ENCODE results near the gene ENAH. TPM values are rescaled to one million over a fixed set of nuclear protein-coding genes. Genes with fewer than 3 reads are reported as not detected.

Gene ENAH
- polyA plus RNA-seq, 1 of the 3 experiments (the other 2 are of a cell fraction) = 48.9 TPM

- WGBS (ENCODE audit: low lambda C conversion rate) = 91% methylated on average over 1 of the region's 1 CpG
- no peak overlapping the region for H3K4me2 ChIP-seq
- H3K36me3 ChIP-seq (replicated peaks in 1 of 2; ENCODE audit: control insufficient read depth in 1 of 2, insufficient read depth in 2 of 2, low read length in 1 of 2) = no peaks in the 10 kb centered on the region
- H3K9ac ChIP-seq = no peak overlapping the region
- no peak overlapping the region for H3K4me3 ChIP-seq (ENCODE audit: low read depth in 2 of 2, low read length in 1 of 2)
- H3K27ac ChIP-seq (ENCODE audit: low read depth in 2 of 2, low read length in 1 of 2) = no peak overlapping the region
- H3F3A ChIP-seq (replicated peaks; ENCODE audit: insufficient read depth) = no peaks in the 10 kb centered on the region
- no peaks in the 10 kb centered on the region for H4K20me1 ChIP-seq (ENCODE audit: insufficient read depth)
- POLR2A ChIA-PET = no interaction called here
- TF ChIP-seq TEAD4 (IDR thresholded peaks at IDR 0.05; ENCODE audit: borderline replicate concordance, insufficient read depth) (no peak), ELF1 (IDR thresholded peaks at IDR 0.05) (no peak), RXRA (IDR thresholded peaks at IDR 0.05; ENCODE audit: borderline replicate concordance, low read depth) (no peak), EP300 (IDR thresholded peaks at IDR 0.05; ENCODE audit: borderline replicate concordance in 1 of 2, low read depth in 1 of 2, low read length in 1 of 2) (no peak), FOSL2 (IDR thresholded peaks at IDR 0.05; ENCODE audit: borderline replicate concordance, low read depth) (no peak), YY1 (IDR thresholded peaks at IDR 0.05; ENCODE audit: low read depth) (no peak), EZH2phosphoT487 (IDR thresholded peaks at IDR 0.05; ENCODE audit: borderline replicate concordance, low read depth) (no peak), GABPA (IDR thresholded peaks at IDR 0.05; ENCODE audit: low read depth) (no peak), TAF1 (IDR thresholded peaks at IDR 0.05; ENCODE audit: borderline replicate concordance, low read depth, low read length) (no peak), RFX5 (IDR thresholded peaks at IDR 0.05; ENCODE audit: low read length) (no peak), RCOR1 (IDR thresholded peaks at IDR 0.05; ENCODE audit: low read length) (no peak), IRF3 (IDR thresholded peaks at IDR 0.05; ENCODE audit: low read depth, low read length) (no peak), MXI1 (IDR thresholded peaks at IDR 0.05; ENCODE audit: low read depth, low read length) (no peak), MAX (IDR thresholded peaks at IDR 0.05; ENCODE audit: low read depth) (no peak), POLR2AphosphoS5 (IDR thresholded peaks at IDR 0.05; ENCODE audit: low read depth, low read length) (no peak)
- TF ChIP-seq, protein P1, sequence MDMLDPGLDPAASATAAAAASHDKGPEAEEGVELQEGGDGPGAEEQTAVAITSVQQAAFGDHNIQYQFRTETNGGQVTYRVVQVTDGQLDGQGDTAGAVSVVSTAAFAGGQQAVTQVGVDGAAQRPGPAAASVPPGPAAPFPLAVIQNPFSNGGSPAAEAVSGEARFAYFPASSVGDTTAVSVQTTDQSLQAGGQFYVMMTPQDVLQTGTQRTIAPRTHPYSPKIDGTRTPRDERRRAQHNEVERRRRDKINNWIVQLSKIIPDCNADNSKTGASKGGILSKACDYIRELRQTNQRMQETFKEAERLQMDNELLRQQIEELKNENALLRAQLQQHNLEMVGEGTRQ (IDR thresholded peaks at IDR 0.05; ENCODE audit: borderline replicate concordance, low read depth, low read length) = no peak
- TF ChIP-seq, protein P2, sequence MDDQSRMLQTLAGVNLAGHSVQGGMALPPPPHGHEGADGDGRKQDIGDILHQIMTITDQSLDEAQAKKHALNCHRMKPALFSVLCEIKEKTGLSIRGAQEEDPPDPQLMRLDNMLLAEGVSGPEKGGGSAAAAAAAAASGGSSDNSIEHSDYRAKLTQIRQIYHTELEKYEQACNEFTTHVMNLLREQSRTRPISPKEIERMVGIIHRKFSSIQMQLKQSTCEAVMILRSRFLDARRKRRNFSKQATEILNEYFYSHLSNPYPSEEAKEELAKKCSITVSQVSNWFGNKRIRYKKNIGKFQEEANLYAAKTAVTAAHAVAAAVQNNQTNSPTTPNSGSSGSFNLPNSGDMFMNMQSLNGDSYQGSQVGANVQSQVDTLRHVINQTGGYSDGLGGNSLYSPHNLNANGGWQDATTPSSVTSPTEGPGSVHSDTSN (IDR thresholded peaks at IDR 0.05) = no peak
- TF ChIP-seq, protein P3, sequence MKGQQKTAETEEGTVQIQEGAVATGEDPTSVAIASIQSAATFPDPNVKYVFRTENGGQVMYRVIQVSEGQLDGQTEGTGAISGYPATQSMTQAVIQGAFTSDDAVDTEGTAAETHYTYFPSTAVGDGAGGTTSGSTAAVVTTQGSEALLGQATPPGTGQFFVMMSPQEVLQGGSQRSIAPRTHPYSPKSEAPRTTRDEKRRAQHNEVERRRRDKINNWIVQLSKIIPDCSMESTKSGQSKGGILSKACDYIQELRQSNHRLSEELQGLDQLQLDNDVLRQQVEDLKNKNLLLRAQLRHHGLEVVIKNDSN (IDR thresholded peaks at IDR 0.05; ENCODE audit: borderline replicate concordance, low read depth) = no peak
- no peaks in the 10 kb centered on the region for H3K79me2 ChIP-seq (ENCODE audit: insufficient read depth)
- CTCF ChIA-PET = no interaction called here
- no peak for DNase-seq
- H3K9me3 ChIP-seq = no peaks in the 10 kb centered on the region
- H2AFZ ChIP-seq (ENCODE audit: low read depth) = no peak overlapping the region
- no peaks in the 10 kb centered on the region for H3K27me3 ChIP-seq (ENCODE audit: insufficient read depth)
- H3K4me1 ChIP-seq (ENCODE audit: control insufficient read depth in 1 of 2, insufficient read depth in 2 of 2, low read depth in 1 of 2, low read length in 1 of 2) = no peaks in the 10 kb centered on the region
- H3K9me2 ChIP-seq = no peaks in the 10 kb centered on the region
Measured at GRCh38 chr1:225685476-225686176, 32.7 kb upstream of the ENAH start.
